Smooth muscle cell (in vitro differentiated cells): ENCODE results near the gene MLYCD. TPM values are rescaled to one million over a fixed set of nuclear protein-coding genes. Genes with fewer than 3 reads are reported as not detected.

Source experiments
- DNase-seq: peaks from one replicate; lab custom pipeline; 2025; ENCODE audit not compliant: unreplicated experiment; lab: John Stamatoyannopoulos, UW
- H2AFZ ChIP-seq: fragments of 200-600 bp; sonication (generic); 2 replicates; pipeline ENCODE4 v1.6.0; 2016; ENCODE audit warnings: antibody characterized with exemption, low read depth, mild to moderate bottlenecking
- H3F3A ChIP-seq: fragments of 200-600 bp; sonication (generic); 2 replicates; pipeline ENCODE4 v1.6.0; 2017; ENCODE audit warnings: antibody characterized with exemption, low read depth
- H3K27ac ChIP-seq: fragments of 200-600 bp; sonication (generic); 2 replicates; pipeline ENCODE4 v1.5.1; 2016; ENCODE audit warnings: low read depth, mild to moderate bottlenecking
- H3K27me3 ChIP-seq: fragments of 200-600 bp; sonication (generic); 2 replicates; pipeline ENCODE4 v1.6.1; 2016; ENCODE audit warnings: low read depth, mild to moderate bottlenecking
- H3K36me3 ChIP-seq: fragments of 200-600 bp; sonication (generic); 2 replicates; pipeline ENCODE4 v1.5.1; 2016; ENCODE audit warnings: low read depth
- H3K4me1 ChIP-seq: fragments of 200-600 bp; sonication (generic); 2 replicates; pipeline ENCODE4 v1.5.1; 2016; ENCODE audit warnings: low read depth
- H3K4me2 ChIP-seq: fragments of 200-600 bp; sonication (generic); 2 replicates; pipeline ENCODE4 v1.6.0; 2016; ENCODE audit warnings: mild to moderate bottlenecking
- H3K4me3 ChIP-seq: fragments of 200-600 bp; sonication (generic); 2 replicates; pipeline ENCODE4 v1.5.1; 2016; ENCODE audit warnings: mild to moderate bottlenecking
- H3K79me2 ChIP-seq: fragments of 200-600 bp; sonication (generic); 2 replicates; pipeline ENCODE4 v1.6.0; 2016; ENCODE audit warnings: low read depth, mild to moderate bottlenecking
- H3K9ac ChIP-seq: fragments of 200-600 bp; sonication (generic); 2 replicates; pipeline ENCODE4 v1.6.0; 2016; ENCODE audit warnings: low read depth
- H3K9me3 ChIP-seq: fragments of 200-600 bp; sonication (generic); replicated peaks from 2 replicates; pipeline ENCODE4 v1.5.1; 2016; ENCODE audit warnings: low read depth
- H4K20me1 ChIP-seq: fragments of 200-600 bp; sonication (generic); 2 replicates; pipeline ENCODE4 v1.6.0; 2016; ENCODE audit warnings: low read depth
- WGBS: methylation state at CpG from one replicate; pipeline ENCODE4 v1.1.7; 2016; ENCODE audit warnings: low lambda C conversion rate; 5-methylcytosine and 5-hydroxymethylcytosine counted together
- polyA plus RNA-seq: library from polyadenylated mRNA; unstranded; fragments of >200 nt; fragmentation: Nextera tagmentation; extraction: Ambion mirVana; gene quantifications from 2 replicates; pipeline ENCODE4 v1.2.1, GENCODE V29; 2016
- total RNA-seq: library from RNA; depleted of rRNA; stranded (reverse); fragments of >200 nt; gene quantifications from 2 replicates; pipeline ENCODE4 v1.2.3, GENCODE V29; 2014
- TF ChIP-seq, protein P1 (sequence below): fragments of 200-600 bp; sonication (generic); IDR thresholded peaks from 2 replicates; pipeline ENCODE4 v1.5.1; 2017; ENCODE audit warnings: borderline replicate concordance, mild to moderate bottlenecking, antibody characterized with exemption; ENCODE audit not compliant: insufficient read depth, poor library complexity, severe bottlenecking

MLYCD gene
- total and polyA plus RNA-seq, 2 experiments from 2014 or later = 1.2 to 1.6 TPM

DNA sequence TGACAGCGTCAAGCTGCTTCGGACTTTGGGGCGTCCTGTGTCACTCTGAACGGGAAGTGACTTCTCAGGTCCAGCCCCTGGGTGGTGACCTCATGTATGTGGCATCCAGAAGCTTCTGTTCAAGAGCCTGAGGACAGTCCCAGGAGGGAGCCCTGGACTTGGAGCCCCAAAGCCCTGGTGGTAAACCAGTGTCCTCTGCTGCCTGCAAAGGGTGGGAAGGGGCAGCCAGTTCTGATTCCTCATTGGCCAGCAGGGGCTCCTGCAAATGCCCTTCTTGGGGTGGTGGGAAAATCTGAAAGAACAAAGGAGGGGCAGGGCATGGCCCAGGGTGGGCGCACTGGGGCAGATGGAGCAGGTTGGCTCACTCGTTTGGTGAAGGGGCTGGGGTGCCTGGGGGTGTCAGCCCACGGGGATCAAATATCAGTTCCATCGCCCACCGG, 55.7 kb downstream of the MLYCD start:
- Histone ChIP-seq H4K20me1 (peaks cover 6% of the 10 kb centered on the region), H3K4me3 (peak overlapping the region; percentile 56), H3K9me3 (no peaks in the 10 kb centered on the region), H2AFZ (no peak overlapping the region), H3K36me3 (no peaks in the 10 kb centered on the region), H3K4me2 (peak overlapping the region; percentile 87), H3F3A (no peaks in the 10 kb centered on the region), H3K27ac (peak overlapping the region; percentile 0), H3K79me2 (no peaks in the 10 kb centered on the region), H3K4me1 (peaks cover 8% of the 10 kb centered on the region), H3K9ac (peak overlapping the region; percentile 1), H3K27me3 (no peaks in the 10 kb centered on the region)
- 61% methylated on average over 8 of the region's 9 CpGs for WGBS
- TF ChIP-seq, protein P1, sequence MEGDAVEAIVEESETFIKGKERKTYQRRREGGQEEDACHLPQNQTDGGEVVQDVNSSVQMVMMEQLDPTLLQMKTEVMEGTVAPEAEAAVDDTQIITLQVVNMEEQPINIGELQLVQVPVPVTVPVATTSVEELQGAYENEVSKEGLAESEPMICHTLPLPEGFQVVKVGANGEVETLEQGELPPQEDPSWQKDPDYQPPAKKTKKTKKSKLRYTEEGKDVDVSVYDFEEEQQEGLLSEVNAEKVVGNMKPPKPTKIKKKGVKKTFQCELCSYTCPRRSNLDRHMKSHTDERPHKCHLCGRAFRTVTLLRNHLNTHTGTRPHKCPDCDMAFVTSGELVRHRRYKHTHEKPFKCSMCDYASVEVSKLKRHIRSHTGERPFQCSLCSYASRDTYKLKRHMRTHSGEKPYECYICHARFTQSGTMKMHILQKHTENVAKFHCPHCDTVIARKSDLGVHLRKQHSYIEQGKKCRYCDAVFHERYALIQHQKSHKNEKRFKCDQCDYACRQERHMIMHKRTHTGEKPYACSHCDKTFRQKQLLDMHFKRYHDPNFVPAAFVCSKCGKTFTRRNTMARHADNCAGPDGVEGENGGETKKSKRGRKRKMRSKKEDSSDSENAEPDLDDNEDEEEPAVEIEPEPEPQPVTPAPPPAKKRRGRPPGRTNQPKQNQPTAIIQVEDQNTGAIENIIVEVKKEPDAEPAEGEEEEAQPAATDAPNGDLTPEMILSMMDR = no peak
- DNase-seq = no peak

DNA sequence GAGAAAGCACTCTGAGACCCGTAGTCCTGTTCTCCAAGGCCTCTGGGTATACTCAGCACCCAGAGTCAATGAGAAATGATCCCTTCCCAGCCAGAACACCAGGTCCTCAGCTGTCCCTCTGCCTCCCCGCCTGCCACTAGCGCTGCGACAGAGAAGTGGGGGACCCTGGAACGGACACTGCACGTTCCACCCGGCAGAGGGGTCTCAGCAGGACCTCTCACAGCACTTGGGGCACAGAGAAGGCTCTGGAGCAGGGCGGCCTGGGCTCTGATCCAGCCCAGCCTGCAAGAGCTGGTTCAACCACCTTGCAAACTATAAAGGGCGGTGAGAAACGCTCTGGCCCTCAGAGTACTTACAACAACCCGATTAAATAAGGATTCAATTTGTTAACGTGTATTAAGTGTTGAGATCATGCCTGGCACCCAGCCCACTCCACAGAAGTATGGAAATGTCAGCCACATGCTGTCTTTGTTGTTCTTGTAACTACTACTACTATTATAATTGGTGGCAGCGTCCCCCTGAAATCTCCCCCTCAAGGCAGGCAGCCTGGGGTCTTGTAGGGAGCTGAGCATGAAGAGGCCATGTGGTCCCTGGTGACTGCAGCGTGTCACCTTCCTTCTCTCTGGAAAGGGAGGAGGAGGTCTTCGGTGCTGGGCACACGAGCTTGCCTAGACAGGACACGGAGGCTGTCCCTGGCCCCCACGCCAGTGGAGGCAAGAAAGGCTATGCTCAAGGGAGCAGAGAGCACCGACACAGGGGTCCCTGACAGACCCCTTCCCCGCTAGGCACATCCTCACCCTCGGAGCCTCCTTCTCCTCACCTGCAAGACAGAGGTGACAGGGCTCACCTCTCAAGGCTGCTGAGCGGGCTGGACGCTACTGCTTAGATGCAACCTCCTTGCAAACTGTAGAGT, 56.6 kb downstream of the MLYCD start:
- no peaks in the 10 kb centered on the region for H3K79me2 ChIP-seq
- H3K9ac ChIP-seq = no peak overlapping the region
- H2AFZ ChIP-seq = no peak overlapping the region
- peaks cover 6% of the 10 kb centered on the region for H4K20me1 ChIP-seq
- no peaks in the 10 kb centered on the region for H3F3A ChIP-seq
- no peak overlapping the region for H3K27ac ChIP-seq
- TF ChIP-seq, protein P1 = no peak
- DNase-seq = no peak
- peaks cover 8% of the 10 kb centered on the region for H3K4me1 ChIP-seq
- H3K4me2 ChIP-seq = peak overlapping the region; percentile 87
- WGBS = 84% methylated on average over 23 of the region's 23 CpGs
- H3K27me3 ChIP-seq = no peaks in the 10 kb centered on the region
- H3K9me3 ChIP-seq = no peaks in the 10 kb centered on the region
- H3K4me3 ChIP-seq = no peak overlapping the region
- no peaks in the 10 kb centered on the region for H3K36me3 ChIP-seq

- 53% methylated on average over 22 of the region's 22 CpGs for WGBS
Observed at GRCh38 chr16:83956336-83957289, 57.7 kb downstream of the MLYCD start.

More at GRCh38 chr16:83956336-83957289, 57.7 kb downstream of the MLYCD start:
- H3K27ac ChIP-seq = no peak overlapping the region
- H3F3A ChIP-seq = no peaks in the 10 kb centered on the region
- no peaks in the 10 kb centered on the region for H3K36me3 ChIP-seq
- no peaks in the 10 kb centered on the region for H3K9me3 ChIP-seq
- H3K4me1 ChIP-seq = peaks cover 8% of the 10 kb centered on the region
- peak; percentile 40 for DNase-seq
- H3K4me3 ChIP-seq = no peak overlapping the region
- peaks cover 6% of the 10 kb centered on the region for H4K20me1 ChIP-seq
- TF ChIP-seq, protein P1 = peak; percentile 84
- H3K9ac ChIP-seq = no peak overlapping the region
- H2AFZ ChIP-seq = no peak overlapping the region
- no peak overlapping the region for H3K4me2 ChIP-seq
- H3K79me2 ChIP-seq = no peaks in the 10 kb centered on the region
- no peaks in the 10 kb centered on the region for H3K27me3 ChIP-seq
